H9 (cell line): Measurements from ENCODE around the gene SMAD3. TPM values are rescaled to one million over a fixed set of nuclear protein-coding genes. Genes with fewer than 3 reads are reported as not detected.

Experiments used
- DNase-seq: peaks from one replicate; pipeline ENCODE4 v3.0.0-alpha.2; 2017
- H2AFZ ChIP-seq: one replicate; pipeline ENCODE4 v1.6.1; 2013; ENCODE audit warnings: mild to moderate bottlenecking, low read length, control low read depth, moderate library complexity
- H2AK5ac ChIP-seq: 2 replicates; pipeline ENCODE4 v1.6.1; 2013; ENCODE audit warnings: low read length, control low read depth, mixed read lengths; ENCODE audit not compliant: insufficient read length
- H2BK120ac ChIP-seq: one replicate; pipeline ENCODE4 v1.6.1; 2013; ENCODE audit warnings: low read depth, mild to moderate bottlenecking, low read length, control low read depth, inconsistent platforms; ENCODE audit not compliant: poor library complexity, severe bottlenecking
- H2BK12ac ChIP-seq: 2 replicates; pipeline ENCODE4 v1.6.1; 2013; ENCODE audit warnings: low read length, control low read depth, mixed read lengths, low read depth; ENCODE audit not compliant: insufficient read length
- H2BK15ac ChIP-seq: 2 replicates; pipeline ENCODE4 v1.6.1; 2013; ENCODE audit warnings: low read depth, low read length, control low read depth
- H2BK20ac ChIP-seq: one replicate; pipeline ENCODE4 v1.6.1; 2013; ENCODE audit warnings: low read depth, mild to moderate bottlenecking, low read length, control low read depth, inconsistent platforms; ENCODE audit not compliant: poor library complexity, severe bottlenecking
- H2BK5ac ChIP-seq: 2 replicates; pipeline ENCODE4 v1.6.1; 2013; ENCODE audit warnings: low read length, control low read depth, mixed read lengths; ENCODE audit not compliant: insufficient read length
- H3K14ac ChIP-seq: 2 replicates; pipeline ENCODE4 v1.6.1; 2013; ENCODE audit warnings: low read length, control low read depth; ENCODE audit not compliant: insufficient read depth
- H3K18ac ChIP-seq: 2 replicates; pipeline ENCODE4 v1.6.1; 2013; ENCODE audit warnings: low read depth, mild to moderate bottlenecking, mixed read lengths, low read length, control low read depth; ENCODE audit not compliant: insufficient read length
- H3K23ac ChIP-seq: 2 replicates; pipeline ENCODE4 v1.6.1; 2013; ENCODE audit warnings: low read length, control low read depth, mixed read lengths, low read depth; ENCODE audit not compliant: insufficient read length
- H3K23me2 ChIP-seq: 2 replicates; pipeline ENCODE4 v1.6.1; 2013; ENCODE audit warnings: low read depth, mild to moderate bottlenecking, mixed read lengths, low read length, control low read depth; ENCODE audit not compliant: insufficient read length, poor library complexity, severe bottlenecking
- H3K27ac ChIP-seq: 2 replicates; pipeline ENCODE4 v1.5.1; 2013; ENCODE audit warnings: low read length, control low read depth, mixed read lengths, low read depth; ENCODE audit not compliant: insufficient read length
- H3K27me3 ChIP-seq: 2 replicates; pipeline ENCODE4 v1.6.1; 2013; ENCODE audit warnings: low read length, control low read depth, inconsistent platforms; ENCODE audit not compliant: insufficient read depth
- H3K4ac ChIP-seq: 2 replicates; pipeline ENCODE4 v1.6.1; 2013; ENCODE audit warnings: low read depth, mild to moderate bottlenecking, control low read depth, inconsistent platforms, low read length, moderate library complexity
- H3K4me1 ChIP-seq: 2 replicates; pipeline ENCODE4 v1.6.1; 2013; ENCODE audit warnings: low read length, control low read depth, inconsistent platforms; ENCODE audit not compliant: insufficient read depth
- H3K4me2 ChIP-seq: 2 replicates; pipeline ENCODE4 v1.6.1; 2013; ENCODE audit warnings: low read length, control low read depth, mixed read lengths; ENCODE audit not compliant: insufficient read length, insufficient read depth
- H3K56ac ChIP-seq: 2 replicates; pipeline ENCODE4 v1.6.1; 2013; ENCODE audit warnings: low read depth, mild to moderate bottlenecking, mixed read lengths, low read length, control low read depth; ENCODE audit not compliant: insufficient read length
- H3K79me1 ChIP-seq: 2 replicates; pipeline ENCODE4 v1.6.1; 2013; ENCODE audit warnings: low read depth, mild to moderate bottlenecking, moderate library complexity, low read length, control low read depth, inconsistent platforms; ENCODE audit not compliant: insufficient read depth, poor library complexity, severe bottlenecking
- H3K79me2 ChIP-seq: 2 replicates; pipeline ENCODE4 v1.6.1; 2013; ENCODE audit warnings: low read length, control low read depth, inconsistent platforms; ENCODE audit not compliant: insufficient read depth
- H3K9ac ChIP-seq: 2 replicates; pipeline ENCODE4 v1.6.1; 2013; ENCODE audit warnings: low read length, control low read depth, mixed read lengths; ENCODE audit not compliant: insufficient read length; ENCODE audit errors: extremely low read depth
- H3K9me3 ChIP-seq: one replicate; pipeline ENCODE4 v1.6.1; 2013; ENCODE audit warnings: low read depth, low read length, inconsistent platforms; ENCODE audit not compliant: control insufficient read depth
- H3T11ph ChIP-seq: one replicate; pipeline ENCODE4 v1.6.1; 2013; ENCODE audit warnings: mild to moderate bottlenecking, low read length, control low read depth, inconsistent platforms
- H4K20me1 ChIP-seq: one replicate; pipeline ENCODE4 v1.6.1; 2013; ENCODE audit not compliant: control insufficient read depth, insufficient read length, insufficient read depth
- H4K5ac ChIP-seq: 2 replicates; pipeline ENCODE4 v1.6.1; 2013; ENCODE audit warnings: low read depth, mild to moderate bottlenecking, mixed read lengths, low read length, control low read depth; ENCODE audit not compliant: insufficient read length
- H4K8ac ChIP-seq: replicated peaks from 2 replicates; pipeline ENCODE4 v1.6.1; 2013; ENCODE audit warnings: low read length, control low read depth, mixed read lengths, low read depth; ENCODE audit not compliant: insufficient read length
- H4K91ac ChIP-seq: 2 replicates; pipeline ENCODE4 v1.6.1; 2013; ENCODE audit warnings: low read depth, mild to moderate bottlenecking, moderate library complexity, mixed read lengths, low read length, control low read depth; ENCODE audit not compliant: insufficient read length
- H3K27ac Mint-ChIP-seq, 3 experiments: 2 replicates in 2 of 3; 3 replicates in 1 of 3; pipeline ENCODE4 v1.8.0; 2020 to 2021; ENCODE audit warnings: mixed read lengths in 3 of 3, mild to moderate bottlenecking in 1 of 3, moderate library complexity in 1 of 3
- H3K27me3 Mint-ChIP-seq: 2 replicates; pipeline ENCODE4 v1.8.0; 2021; ENCODE audit warnings: low read depth, mild to moderate bottlenecking, moderate library complexity, mixed read lengths
- H3K36me3 Mint-ChIP-seq, 3 experiments: 2 replicates in 2 of 3; 3 replicates in 1 of 3; pipeline ENCODE4 v1.8.0; 2020 to 2021; ENCODE audit warnings: low read depth in 3 of 3, mixed read lengths in 3 of 3; ENCODE audit not compliant: insufficient read depth in 1 of 3
- H3K4me1 Mint-ChIP-seq, 2 experiments: 2 replicates each; pipeline ENCODE4 v1.8.0; 2020; ENCODE audit warnings: mixed read lengths in 2 of 2
- H3K4me3 Mint-ChIP-seq, 2 experiments: 2 replicates in 1 of 2; 3 replicates in 1 of 2; pipeline ENCODE4 v1.8.0; 2020 to 2021; ENCODE audit warnings: mild to moderate bottlenecking in 2 of 2, mixed read lengths in 2 of 2, moderate library complexity in 1 of 2
- H3K9me3 Mint-ChIP-seq, 2 experiments: 2 replicates in 1 of 2; 3 replicates in 1 of 2; pipeline ENCODE4 v1.8.0; 2020; ENCODE audit warnings: mild to moderate bottlenecking in 2 of 2, mixed read lengths in 2 of 2, moderate library complexity in 1 of 2
- CTCF ChIP-seq: fragments of 200-600 bp; sonication (generic); conservative IDR thresholded peaks from 3 replicates; pipeline ENCODE4 v1.8.0; 2021; ENCODE audit warnings: antibody characterized with exemption, mild to moderate bottlenecking
- WGBS: extraction: QIAGEN DNeasy Blood & Tissue Kit; methylation state at CpG from one replicate; pipeline ENCODE4 v1.1.7; 2013; ENCODE audit warnings: missing lambda C conversion rate, low lambda C conversion rate, mixed read lengths; ENCODE audit not compliant: insufficient read length; ENCODE audit errors: extremely low coverage; 5-methylcytosine and 5-hydroxymethylcytosine counted together
- total RNA-seq: library from RNA; stranded (reverse); gene quantifications from 2 replicates; pipeline ENCODE4 v1.2.1, GENCODE V29; 2021

SMAD3 gene
- total RNA-seq, 1 experiment from 2014 or later = 26.7 TPM

- no peak for DNase-seq
- no peak overlapping the region for H3T11ph ChIP-seq
- H2AFZ ChIP-seq = no peak overlapping the region
- no peak overlapping the region for H3K14ac ChIP-seq
- peaks cover 6% of the 10 kb centered on the region; the same call in 1 of the 2 replicates for H3K4me1 ChIP-seq
- no peaks in the 10 kb centered on the region for H3K27me3 ChIP-seq
- H4K5ac ChIP-seq = no peak overlapping the region
- no peak overlapping the region for H2BK120ac ChIP-seq
- H2BK5ac ChIP-seq = no peak overlapping the region
- H3K9ac ChIP-seq = no peak overlapping the region
- no peak overlapping the region for H3K4me2 ChIP-seq
- no peak overlapping the region for H4K91ac ChIP-seq
- H3K79me1 ChIP-seq = no peaks in the 10 kb centered on the region
- WGBS = no CpG with 5 or more reads among the region's 12 CpGs
- H3K27ac Mint-ChIP-seq = peak overlapping the region in 1 of 3 experiments; percentile 59; a peak in 2 of 7 replicates
- no peak overlapping the region for H2BK15ac ChIP-seq
- no peak overlapping the region for H4K8ac ChIP-seq
- H3K4me1 Mint-ChIP-seq = peaks cover 48 to 49% of the 10 kb centered on the region in 2 experiments
- H3K4ac ChIP-seq = no peak overlapping the region
- H3K18ac ChIP-seq = no peak overlapping the region
- no peaks in the 10 kb centered on the region for H3K23me2 ChIP-seq
- no peak overlapping the region for H3K23ac ChIP-seq
- H3K9me3 ChIP-seq = no peaks in the 10 kb centered on the region
- H2BK20ac ChIP-seq = no peak overlapping the region
- no peak for TF ChIP-seq CTCF
- no peak overlapping the region for H3K4me3 Mint-ChIP-seq
- H3K56ac ChIP-seq = no peak overlapping the region
- peaks cover 0 to 5% (median 0%) of the 10 kb centered on the region in 3 experiments; a peak in 1 of 7 replicates for H3K36me3 Mint-ChIP-seq
- H3K79me2 ChIP-seq = no peaks in the 10 kb centered on the region
- H4K20me1 ChIP-seq = no peaks in the 10 kb centered on the region
- no peak overlapping the region for H2AK5ac ChIP-seq
- no peak overlapping the region for H3K27ac ChIP-seq
- no peak overlapping the region for H2BK12ac ChIP-seq
- H3K9me3 Mint-ChIP-seq = no peaks in the 10 kb centered on the region
- H3K27me3 Mint-ChIP-seq = no peaks in the 10 kb centered on the region
Observed at GRCh38 chr15:67130166-67130565, 64.8 kb downstream of the SMAD3 start.
